Measurements from ENCODE around the gene BSN.

The BSN gene

DNA sequence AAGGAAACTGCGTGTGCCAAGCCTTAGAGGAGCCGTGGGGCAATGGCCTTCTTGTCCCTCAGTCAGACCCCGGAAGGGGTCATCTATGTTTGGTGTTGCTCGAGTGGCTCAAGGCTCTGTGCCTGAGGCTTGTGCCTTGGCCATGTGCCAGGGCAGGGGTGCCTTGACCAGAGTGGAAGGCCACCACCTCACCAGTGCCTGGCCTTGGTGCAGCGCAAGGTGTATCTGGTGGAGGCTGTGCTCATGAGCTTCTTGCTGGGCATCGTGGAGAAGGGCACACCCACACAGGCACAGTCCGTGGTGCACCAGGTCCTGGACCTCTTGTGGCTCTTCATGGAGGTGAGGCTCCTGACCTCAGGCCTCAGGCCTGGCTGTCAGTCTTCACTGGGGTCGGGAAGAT lies 145.7 kb downstream of the BSN start:
- H3K4me3 ChIP-seq (ENCODE audit: low read depth, low read length) = no peak overlapping the region
- no peak for TF ChIP-seq MYC (IDR thresholded peaks at IDR 0.05; ENCODE audit: low read depth, low read length)
- TF ChIP-seq, protein P1, sequence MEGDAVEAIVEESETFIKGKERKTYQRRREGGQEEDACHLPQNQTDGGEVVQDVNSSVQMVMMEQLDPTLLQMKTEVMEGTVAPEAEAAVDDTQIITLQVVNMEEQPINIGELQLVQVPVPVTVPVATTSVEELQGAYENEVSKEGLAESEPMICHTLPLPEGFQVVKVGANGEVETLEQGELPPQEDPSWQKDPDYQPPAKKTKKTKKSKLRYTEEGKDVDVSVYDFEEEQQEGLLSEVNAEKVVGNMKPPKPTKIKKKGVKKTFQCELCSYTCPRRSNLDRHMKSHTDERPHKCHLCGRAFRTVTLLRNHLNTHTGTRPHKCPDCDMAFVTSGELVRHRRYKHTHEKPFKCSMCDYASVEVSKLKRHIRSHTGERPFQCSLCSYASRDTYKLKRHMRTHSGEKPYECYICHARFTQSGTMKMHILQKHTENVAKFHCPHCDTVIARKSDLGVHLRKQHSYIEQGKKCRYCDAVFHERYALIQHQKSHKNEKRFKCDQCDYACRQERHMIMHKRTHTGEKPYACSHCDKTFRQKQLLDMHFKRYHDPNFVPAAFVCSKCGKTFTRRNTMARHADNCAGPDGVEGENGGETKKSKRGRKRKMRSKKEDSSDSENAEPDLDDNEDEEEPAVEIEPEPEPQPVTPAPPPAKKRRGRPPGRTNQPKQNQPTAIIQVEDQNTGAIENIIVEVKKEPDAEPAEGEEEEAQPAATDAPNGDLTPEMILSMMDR (IDR thresholded peaks at IDR 0.05; ENCODE audit: low read depth, low read length) = no peak

DNA sequence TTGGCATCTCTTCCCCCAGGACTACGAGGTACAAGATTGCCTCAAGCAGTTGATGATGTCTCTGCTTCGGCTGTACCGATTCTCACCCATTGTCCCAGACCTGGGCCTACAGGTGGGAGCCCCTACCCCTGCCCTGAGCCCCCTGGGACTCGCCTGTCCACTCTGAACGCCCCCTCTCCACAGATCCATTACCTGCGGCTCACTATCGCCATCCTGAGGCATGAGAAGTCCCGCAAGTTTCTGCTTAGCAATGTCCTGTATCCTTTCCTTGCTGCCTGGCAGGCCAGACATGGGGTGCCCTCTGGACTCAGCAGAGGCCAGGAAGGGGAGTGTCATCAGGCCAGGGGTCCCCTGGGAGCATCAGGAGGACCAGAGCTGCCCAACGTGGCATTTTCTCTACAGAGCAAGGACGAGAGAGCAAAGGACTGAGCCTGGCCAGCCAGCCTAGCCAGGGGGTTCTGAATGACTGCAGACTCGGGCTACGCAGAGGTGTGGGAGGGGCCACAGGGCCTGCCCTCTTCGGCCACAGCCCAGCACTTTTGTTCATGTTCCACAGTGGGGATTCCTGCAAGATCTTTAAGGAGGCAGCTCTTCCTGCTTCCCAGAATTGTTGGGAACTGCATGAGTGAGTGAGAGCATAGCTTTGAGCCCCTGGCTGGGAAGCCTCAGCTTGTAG lies 146.3 kb downstream of the BSN start:
- TF ChIP-seq, protein P1 (IDR thresholded peaks at IDR 0.05; ENCODE audit: low read depth, low read length) = peak; percentile 19
- no peak for TF ChIP-seq POLR2A (IDR thresholded peaks at IDR 0.05; ENCODE audit: extremely low read depth, insufficient read length)
- H3K4me3 ChIP-seq (ENCODE audit: low read depth, low read length) = no peak overlapping the region
- no peak for DNase-seq (ENCODE audit: low read depth)

More for the DNA sequence above, 145.7 kb downstream of the BSN start:
- no peak for DNase-seq (ENCODE audit: low read depth)

DNA sequence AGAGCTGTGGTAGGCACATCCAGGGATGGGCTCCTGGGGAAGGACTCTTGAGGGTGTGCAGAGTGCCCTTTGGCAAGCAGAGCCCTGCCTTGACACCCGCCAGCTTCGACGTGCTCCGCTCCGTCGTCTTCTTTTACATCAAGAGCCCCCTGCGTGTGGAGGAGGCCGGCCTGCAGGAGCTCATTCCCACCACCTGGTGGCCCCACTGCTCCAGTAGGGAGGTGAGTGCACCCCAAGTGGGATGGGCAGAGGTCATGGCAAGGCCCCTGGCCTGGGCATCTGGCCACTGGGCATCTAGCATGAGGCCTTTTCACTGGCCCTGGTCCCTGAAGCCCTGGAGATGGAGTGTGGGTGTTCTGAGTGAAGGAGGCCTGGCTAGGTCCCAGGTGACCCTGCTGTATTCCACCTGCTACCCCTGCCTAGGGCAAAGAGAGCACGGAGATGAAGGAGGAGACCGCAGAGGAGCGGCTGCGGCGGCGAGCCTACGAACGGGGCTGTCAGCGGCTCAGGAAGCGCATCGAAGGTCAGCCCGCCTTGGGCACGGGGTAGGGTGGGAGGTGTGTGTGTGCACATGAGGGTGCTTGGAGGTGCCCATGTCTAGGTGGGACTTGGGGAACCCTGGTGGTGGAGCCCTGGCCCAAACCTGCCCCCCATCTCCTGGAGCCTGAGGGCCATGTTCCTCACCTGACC lies 147.3 kb downstream of the BSN start:
- TF ChIP-seq, protein P1 (IDR thresholded peaks at IDR 0.05; ENCODE audit: low read depth, low read length) = peak; percentile 38
- TF ChIP-seq MYC (IDR thresholded peaks at IDR 0.05; ENCODE audit: low read depth, low read length) = no peak
- no peak overlapping the region for H3K4me3 ChIP-seq (ENCODE audit: low read depth, low read length)
- DNase-seq (ENCODE audit: low read depth) = peak; percentile 39

DNA sequence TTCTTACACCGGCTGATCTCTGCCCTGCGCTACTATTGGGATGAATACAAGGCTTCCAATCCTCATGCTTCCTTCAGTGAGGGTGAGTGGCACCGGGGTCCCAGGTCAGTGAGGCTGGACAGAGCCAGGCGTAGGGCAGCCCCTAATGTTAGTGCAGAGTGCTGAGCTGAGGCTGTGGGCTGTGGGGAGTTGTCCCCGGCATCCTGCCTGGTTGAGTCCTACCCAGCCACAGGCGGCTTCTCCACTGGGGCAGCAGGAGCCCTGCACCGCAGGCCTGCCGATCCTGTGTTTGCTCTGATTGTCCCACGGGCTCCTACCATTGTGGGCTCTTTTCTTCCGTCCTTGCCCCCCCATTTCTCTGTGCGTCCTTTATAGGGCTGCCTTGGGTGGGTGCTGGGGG lies 148.4 kb downstream of the BSN start:
- H3K4me3 ChIP-seq (ENCODE audit: low read depth, low read length) = no peak overlapping the region
- TF ChIP-seq MAX (IDR thresholded peaks at IDR 0.05; ENCODE audit: low read depth, low read length) (no peak), MYC (IDR thresholded peaks at IDR 0.05; ENCODE audit: low read depth, low read length) (no peak), POLR2A (IDR thresholded peaks at IDR 0.05; ENCODE audit: extremely low read depth, insufficient read length) (no peak)
- TF ChIP-seq, protein P1 (IDR thresholded peaks at IDR 0.05; ENCODE audit: low read depth, low read length) = no peak
- no peak for DNase-seq (ENCODE audit: low read depth)

DNA sequence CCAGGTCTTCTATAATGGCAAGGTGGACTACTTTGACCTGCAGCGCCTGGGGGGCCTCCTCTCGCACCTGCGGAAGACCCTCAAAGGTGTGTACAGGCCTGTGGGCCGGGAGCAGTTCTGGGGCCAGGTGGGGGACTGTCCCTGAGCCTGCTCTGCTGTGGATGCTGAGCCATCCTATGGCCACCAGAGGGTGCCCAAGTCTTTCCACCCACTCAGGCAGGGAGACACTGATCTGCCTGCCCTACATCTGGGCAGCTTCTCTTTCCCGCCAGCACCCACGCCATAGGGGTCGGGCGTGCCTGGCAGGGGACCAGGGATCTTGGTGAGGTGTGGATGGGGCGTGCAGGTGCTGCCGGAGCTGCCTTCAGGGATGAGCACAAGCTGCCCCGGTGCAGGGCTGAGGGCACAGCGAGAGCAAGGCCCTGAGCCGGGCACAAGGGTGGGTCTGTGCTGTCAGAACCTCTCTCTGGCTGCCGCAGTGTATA lies 149.2 kb downstream of the BSN start:
- TF ChIP-seq MAX (IDR thresholded peaks at IDR 0.05; ENCODE audit: low read depth, low read length) (peak; percentile 42), MYC (IDR thresholded peaks at IDR 0.05; ENCODE audit: low read depth, low read length) (peak; percentile 30; the same call in 1 of the 2 replicates), POLR2A (IDR thresholded peaks at IDR 0.05; ENCODE audit: extremely low read depth, insufficient read length) (no peak)
- TF ChIP-seq, protein P1 (IDR thresholded peaks at IDR 0.05; ENCODE audit: low read depth, low read length) = peak; percentile 89

DNA sequence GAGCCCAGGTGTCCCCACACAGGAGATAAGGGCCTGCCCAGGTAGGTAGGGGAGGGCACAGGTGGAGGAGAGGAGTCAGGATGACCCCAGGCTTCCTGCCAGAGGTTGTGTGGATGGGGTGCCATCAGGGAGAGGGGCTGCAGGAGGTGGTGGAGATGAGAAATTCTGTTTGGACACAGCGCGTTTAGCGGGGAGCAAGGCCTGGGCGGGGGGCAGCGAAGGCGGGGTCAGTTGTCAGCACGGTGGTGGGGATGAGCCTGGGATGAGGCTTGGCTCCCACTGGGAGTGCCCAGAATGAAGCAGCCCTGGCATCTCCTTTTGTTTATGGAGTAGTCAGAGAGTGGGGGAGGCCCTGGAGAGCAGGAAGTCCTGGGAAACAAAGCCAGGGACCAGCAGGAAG lies 149.7 kb downstream of the BSN start:
- DNase-seq (ENCODE audit: low read depth) = no peak
- TF ChIP-seq POLR2A (IDR thresholded peaks at IDR 0.05; ENCODE audit: extremely low read depth, insufficient read length) (no peak), MYC (IDR thresholded peaks at IDR 0.05; ENCODE audit: low read depth, low read length) (no peak), MAX (IDR thresholded peaks at IDR 0.05; ENCODE audit: low read depth, low read length) (no peak)
- TF ChIP-seq, protein P1 (IDR thresholded peaks at IDR 0.05; ENCODE audit: low read depth, low read length) = no peak
- H3K4me3 ChIP-seq (ENCODE audit: low read depth, low read length) = no peak overlapping the region

More for the DNA sequence above, 149.2 kb downstream of the BSN start:
- peak; percentile 68 for DNase-seq (ENCODE audit: low read depth)
- no peak overlapping the region for H3K4me3 ChIP-seq (ENCODE audit: low read depth, low read length)

All from NB4 (cell line).